Activated T-cell treated with anti-CD3 and anti-CD28 coated beads for 24 hours (primary cell): Measurements from ENCODE around the gene FTO.

Source experiments
- DNase-seq: peaks from one replicate; pipeline ENCODE4 v3.0.0-alpha.2; 2020; ENCODE audit warnings: low read depth

Gene FTO

GRCh38 chr16:53784291-53784690 lies 80.3 kb downstream of the FTO start:
- no peak for DNase-seq

- no peak for DNase-seq
Observed at GRCh38 chr16:53785044-53785443, 81.1 kb downstream of the FTO start.

- DNase-seq, result no peak
Observed at GRCh38 chr16:53785916-53786315, 82.0 kb downstream of the FTO start.

- DNase-seq, result no peak
Observed at GRCh38 chr16:53787423-53787822, 83.5 kb downstream of the FTO start.

GRCh38 chr16:53789137-53789536 lies 85.2 kb downstream of the FTO start:
- no peak for DNase-seq

GRCh38 chr16:53792161-53792951 lies 88.4 kb downstream of the FTO start:
- no peak for DNase-seq

- no peak for DNase-seq
Observed at GRCh38 chr16:53803451-53803850, 99.5 kb downstream of the FTO start.

GRCh38 chr16:53803998-53804397 lies 100.0 kb downstream of the FTO start:
- DNase-seq, result no peak

GRCh38 chr16:53804467-53804866 lies 100.5 kb downstream of the FTO start:
- DNase-seq, result no peak

- DNase-seq, result no peak
Observed at GRCh38 chr16:53805113-53805512, 101.2 kb downstream of the FTO start.

GRCh38 chr16:53805752-53806151 lies 101.8 kb downstream of the FTO start:
- no peak for DNase-seq

GRCh38 chr16:53809088-53809932 lies 105.4 kb downstream of the FTO start:
- DNase-seq, result no peak

GRCh38 chr16:53812914-53813313 lies 109.0 kb downstream of the FTO start:
- no peak for DNase-seq

GRCh38 chr16:53814801-53815200 lies 110.8 kb downstream of the FTO start:
- no peak for DNase-seq

GRCh38 chr16:53816211-53816836 lies 112.4 kb downstream of the FTO start:
- no peak for DNase-seq

GRCh38 chr16:53817117-53817755 lies 113.3 kb downstream of the FTO start:
- no peak for DNase-seq

GRCh38 chr16:53817812-53818550 lies 114.0 kb downstream of the FTO start:
- no peak for DNase-seq

GRCh38 chr16:53821487-53821886 lies 117.5 kb downstream of the FTO start:
- DNase-seq, result no peak

GRCh38 chr16:53821957-53822625 lies 118.1 kb downstream of the FTO start:
- no peak for DNase-seq

- DNase-seq, result no peak
Observed at GRCh38 chr16:53822936-53823529, 119.1 kb downstream of the FTO start.

- no peak for DNase-seq
Observed at GRCh38 chr16:53826658-53827057, 122.7 kb downstream of the FTO start.
